ENCODE data around the gene SKAP1. TPM values are rescaled to one million over a fixed set of nuclear protein-coding genes. Genes with fewer than 3 reads are reported as not detected.

Gene SKAP1
- 1 to 10 TPM; 1.9 to 5.3 (median 3.9) TPM for total RNA-seq

DNA sequence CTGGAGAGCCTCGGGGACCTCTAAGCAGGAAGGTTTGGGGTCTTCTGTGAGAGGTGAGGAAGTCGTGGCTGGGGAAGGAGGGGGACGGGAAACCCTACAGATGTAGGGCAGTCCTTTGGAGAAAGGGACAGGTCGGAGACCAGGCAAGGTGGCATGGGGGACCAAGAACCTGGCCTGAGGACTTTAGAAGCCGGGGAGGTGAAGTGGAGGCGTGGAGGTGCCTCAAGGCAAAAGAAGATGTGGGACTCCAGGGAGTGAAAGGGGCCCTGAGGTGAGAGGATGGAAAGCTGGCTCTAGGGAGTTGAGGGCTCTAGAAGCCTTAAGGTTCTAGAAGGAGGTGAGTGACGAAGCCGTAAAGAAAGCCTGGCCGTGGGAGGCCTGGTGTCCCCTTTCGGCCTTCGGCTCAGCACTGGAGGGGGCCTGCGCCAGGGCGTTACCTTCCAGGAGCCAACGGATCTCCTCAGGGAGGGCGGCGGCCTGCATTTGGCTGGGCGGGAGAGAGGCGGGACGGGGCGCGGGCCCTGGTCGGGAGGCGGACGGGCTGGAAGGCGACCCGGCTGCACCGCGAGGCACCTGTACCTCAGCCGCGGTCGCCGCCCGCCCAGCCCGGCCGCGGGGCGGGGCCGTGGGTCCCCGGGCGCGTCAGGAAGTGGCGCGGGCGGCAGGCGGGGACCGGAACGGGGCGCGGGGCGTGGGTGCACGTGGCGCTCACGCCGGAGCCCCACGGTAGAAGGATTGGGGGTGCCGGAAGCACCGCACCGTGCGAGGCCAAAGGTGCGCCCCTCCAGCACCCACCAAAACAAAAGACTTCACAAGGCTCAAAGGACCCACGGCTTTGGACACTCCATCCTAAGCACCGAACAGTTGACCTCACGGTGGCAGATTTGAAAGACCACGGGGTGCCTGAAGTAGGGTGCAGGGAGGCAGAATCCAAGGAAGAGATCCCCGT lies at the start of gene SKAP1:
Gene SKAP1, minus strand, starts transcription at position 577 of the 949 bp plus-strand sequence.
- Histone ChIP-seq H3K36me3 (no peaks in the 10 kb centered on the region), H3K27me3 (peaks cover 0 to 16% (median 7%) of the 10 kb centered on the region in 4 donors), H3K27ac (peak within 1 kb of the TSS in 3 of 4 donors; percentile 51 to 74 (median 67)), H3K4me3 (peak within 1 kb of the TSS in 3 of 4 donors; percentile 31 to 46 (median 38)), H3K9me3 (no peaks in the 10 kb centered on the region), H3K4me1 (peaks cover 0 to 7% (median 4%) of the 10 kb centered on the region in 4 donors)
- DNase-seq, result peak in 1 of 2 donors; percentile 90
- peak in 1 of 2 donors; percentile 43 for ATAC-seq (ENCODE audit: low FRiP score in 2 of 2)
- TF ChIP-seq POLR2A (IDR thresholded peaks at IDR 0.05) (peak in 1 of 4 donors; percentile 54), POLR2AphosphoS5 (IDR thresholded peaks at IDR 0.05) (no peak)
- 23 to 35% methylated on average over 46 to 55 of the region's 65 CpGs for WGBS, 2 donors

DNA sequence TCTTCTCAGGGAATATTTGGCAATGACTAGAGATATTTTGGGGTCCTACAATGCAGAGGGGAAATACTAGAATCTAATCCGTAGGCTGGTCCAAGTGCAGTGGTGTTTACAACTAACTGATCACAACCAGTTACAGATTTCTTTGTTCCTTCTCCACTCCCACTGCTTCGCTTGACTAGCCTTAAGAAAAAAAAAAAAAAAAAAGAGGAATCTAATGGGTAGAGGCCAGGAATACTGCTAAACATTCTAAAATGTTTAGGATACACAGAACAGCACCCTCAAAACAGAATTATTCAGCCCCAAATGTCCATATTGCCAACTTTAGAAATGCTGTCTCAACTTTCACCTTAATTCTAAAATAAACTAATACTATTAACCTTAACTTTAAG lies 49.0 kb upstream of the SKAP1 start:
- H3K27me3 ChIP-seq, result no peaks in the 10 kb centered on the region
- no peaks in the 10 kb centered on the region for H3K9me3 ChIP-seq
- DNase-seq, result no peak
- H3K4me3 ChIP-seq, result no peak overlapping the region
- no peaks in the 10 kb centered on the region for H3K36me3 ChIP-seq
- WGBS, 2 donors, result 58 to 80% methylated on average over 2 of the region's 2 CpGs
- H3K27ac ChIP-seq, result no peak overlapping the region
- peaks cover 0 to 4% (median 0%) of the 10 kb centered on the region in 4 donors for H3K4me1 ChIP-seq
- ATAC-seq (ENCODE audit: low FRiP score in 2 of 2), result no peak
- TF ChIP-seq POLR2AphosphoS5 (IDR thresholded peaks at IDR 0.05) (no peak), POLR2A (IDR thresholded peaks at IDR 0.05) (no peak), EP300 (IDR thresholded peaks at IDR 0.05) (no peak)
- TF ChIP-seq, protein P1, sequence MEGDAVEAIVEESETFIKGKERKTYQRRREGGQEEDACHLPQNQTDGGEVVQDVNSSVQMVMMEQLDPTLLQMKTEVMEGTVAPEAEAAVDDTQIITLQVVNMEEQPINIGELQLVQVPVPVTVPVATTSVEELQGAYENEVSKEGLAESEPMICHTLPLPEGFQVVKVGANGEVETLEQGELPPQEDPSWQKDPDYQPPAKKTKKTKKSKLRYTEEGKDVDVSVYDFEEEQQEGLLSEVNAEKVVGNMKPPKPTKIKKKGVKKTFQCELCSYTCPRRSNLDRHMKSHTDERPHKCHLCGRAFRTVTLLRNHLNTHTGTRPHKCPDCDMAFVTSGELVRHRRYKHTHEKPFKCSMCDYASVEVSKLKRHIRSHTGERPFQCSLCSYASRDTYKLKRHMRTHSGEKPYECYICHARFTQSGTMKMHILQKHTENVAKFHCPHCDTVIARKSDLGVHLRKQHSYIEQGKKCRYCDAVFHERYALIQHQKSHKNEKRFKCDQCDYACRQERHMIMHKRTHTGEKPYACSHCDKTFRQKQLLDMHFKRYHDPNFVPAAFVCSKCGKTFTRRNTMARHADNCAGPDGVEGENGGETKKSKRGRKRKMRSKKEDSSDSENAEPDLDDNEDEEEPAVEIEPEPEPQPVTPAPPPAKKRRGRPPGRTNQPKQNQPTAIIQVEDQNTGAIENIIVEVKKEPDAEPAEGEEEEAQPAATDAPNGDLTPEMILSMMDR (IDR thresholded peaks at IDR 0.05), result no peak

DNA sequence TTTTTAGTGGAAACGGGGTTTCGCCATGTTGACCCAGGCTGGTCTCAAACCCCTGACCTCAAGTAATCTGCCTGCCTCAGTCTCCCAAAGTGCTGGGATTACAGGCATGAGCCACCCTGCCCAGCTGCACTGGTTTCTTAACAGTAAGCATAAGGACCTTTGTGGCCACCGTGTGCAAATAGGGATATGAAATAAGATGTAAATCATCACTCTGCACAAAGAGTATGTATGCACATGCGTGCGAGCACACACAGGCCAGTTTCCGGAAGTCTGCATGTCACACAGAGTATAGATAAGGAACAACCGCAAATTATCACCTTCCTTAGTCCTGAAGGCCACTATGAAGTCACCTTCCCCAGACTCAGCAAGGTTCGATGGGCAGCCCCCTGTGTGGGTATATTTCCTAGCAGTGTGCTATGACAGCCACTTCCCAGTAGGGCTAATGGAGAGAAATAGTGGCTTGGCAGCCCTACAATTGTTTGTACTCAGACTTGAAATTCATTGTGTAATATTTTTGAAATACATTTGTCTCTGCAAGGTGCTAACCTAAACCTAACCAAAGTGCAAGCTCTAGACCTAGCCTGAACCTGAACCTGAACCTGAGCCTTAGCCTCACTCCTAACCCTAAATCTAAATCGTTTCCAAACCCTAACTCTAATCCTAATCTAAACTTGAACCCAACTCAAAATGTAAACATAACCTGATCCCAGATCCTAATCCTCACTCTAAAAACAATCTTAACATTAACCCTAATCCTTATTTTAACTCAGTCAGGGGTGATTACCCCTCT lies 48.4 kb upstream of the SKAP1 start:
- TF ChIP-seq POLR2A (IDR thresholded peaks at IDR 0.05) (no peak), POLR2AphosphoS5 (IDR thresholded peaks at IDR 0.05) (no peak), EP300 (IDR thresholded peaks at IDR 0.05) (no peak)
- TF ChIP-seq, protein P1 (IDR thresholded peaks at IDR 0.05), result no peak
- Histone ChIP-seq H3K36me3 (no peaks in the 10 kb centered on the region), H3K9me3 (no peaks in the 10 kb centered on the region), H3K27me3 (no peaks in the 10 kb centered on the region), H3K4me1 (no peaks in the 10 kb centered on the region), H3K27ac (no peak overlapping the region), H3K4me3 (no peak overlapping the region)
- 44 to 60% methylated on average over 9 of the region's 9 CpGs for WGBS, 2 donors
- DNase-seq (no peak), ATAC-seq (ENCODE audit: low FRiP score in 2 of 2) (no peak)

DNA sequence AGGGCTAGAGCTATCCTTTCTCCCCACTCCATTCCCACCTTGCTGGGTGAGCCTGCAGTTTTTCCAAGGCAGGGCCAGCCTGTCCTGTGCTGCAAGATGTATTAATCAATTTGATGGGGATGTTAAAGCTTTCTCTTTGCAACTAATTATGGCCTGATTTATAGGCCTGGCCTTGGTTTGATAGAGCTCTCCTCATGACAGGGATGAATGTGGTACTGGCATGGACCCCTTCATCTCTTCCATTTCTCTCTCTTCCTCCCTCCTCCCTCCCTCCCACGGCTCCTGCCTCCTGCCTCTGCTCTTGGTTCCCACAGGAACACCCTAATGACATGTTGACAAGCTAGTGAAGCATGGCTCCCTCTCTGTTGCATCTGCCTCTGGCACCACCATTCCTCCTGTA lies 47.2 kb upstream of the SKAP1 start:
- WGBS, 2 donors, result 40 to 42% methylated on average over 1 of the region's 1 CpG
- no peak overlapping the region for H3K4me3 ChIP-seq
- H3K9me3 ChIP-seq, result no peaks in the 10 kb centered on the region
- DNase-seq (no peak), ATAC-seq (ENCODE audit: low FRiP score in 2 of 2) (no peak)
- TF ChIP-seq, protein P1 (IDR thresholded peaks at IDR 0.05), result no peak
- TF ChIP-seq POLR2A (IDR thresholded peaks at IDR 0.05) (no peak), EP300 (IDR thresholded peaks at IDR 0.05) (no peak), POLR2AphosphoS5 (IDR thresholded peaks at IDR 0.05) (no peak)
- H3K36me3 ChIP-seq, result no peaks in the 10 kb centered on the region
- no peaks in the 10 kb centered on the region for H3K27me3 ChIP-seq
- no peaks in the 10 kb centered on the region for H3K4me1 ChIP-seq
- H3K27ac ChIP-seq, result no peak overlapping the region

Data from upper lobe of left lung (tissue), 6 donors.